Measurements from ENCODE around the gene MRPL46. TPM values are rescaled to one million over a fixed set of nuclear protein-coding genes. Genes with fewer than 3 reads are reported as not detected.
A peak's percentile ranks its signal among the peaks of the same experiment; 100 is the strongest.

MRPL46 gene
- total RNA-seq (2014; rRNA removed; shearing (Covaris generic)), result 29.9 and 38.4 TPM in 2 replicates

DNA sequence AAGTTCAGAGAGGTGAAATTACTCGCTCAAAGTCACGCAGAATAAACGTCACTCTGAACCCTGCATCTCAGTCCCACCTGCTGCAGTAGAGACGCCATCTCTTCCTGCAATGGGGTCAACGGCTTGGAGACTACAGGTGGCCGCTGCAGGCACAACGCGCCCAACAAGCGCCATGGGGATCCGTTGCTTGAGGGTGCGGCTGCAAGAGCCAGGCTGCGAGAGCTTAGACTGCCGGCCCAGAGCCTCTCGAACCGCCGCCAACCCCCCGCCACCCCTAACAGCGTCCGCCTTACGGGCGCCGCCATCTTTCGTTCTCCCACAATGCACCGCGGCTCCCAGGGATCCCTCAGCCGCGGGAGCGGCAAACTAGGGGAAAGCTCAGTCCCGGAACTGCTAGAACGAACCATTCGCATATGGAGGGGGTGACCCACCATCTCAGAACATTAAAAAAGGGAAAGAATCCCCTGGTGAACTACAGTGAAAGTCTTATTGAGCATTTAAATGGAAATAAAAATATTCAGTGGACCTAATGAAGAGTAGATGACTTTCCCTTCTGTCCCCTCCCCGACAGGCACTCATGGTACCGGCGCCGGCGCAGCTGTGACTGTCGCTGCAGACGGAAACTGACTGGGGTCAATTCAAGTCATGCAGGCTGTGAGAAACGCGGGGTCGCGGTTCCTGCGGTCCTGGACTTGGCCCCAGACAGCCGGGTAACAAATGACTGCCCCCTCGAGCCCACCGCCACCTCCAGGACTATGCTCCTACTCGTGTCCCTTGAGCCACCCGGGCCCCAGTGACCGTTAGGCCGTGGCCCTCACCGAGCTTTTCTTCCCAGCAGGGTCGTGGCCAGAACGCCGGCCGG lies at the start of gene MRPL46, which contains the start of gene MRPS11:
TSS of gene MRPL46 (minus strand) at position 316 of the 862 bp plus-strand sequence. CDS start at position 305, 11 bp downstream.
TSS of gene MRPS11 (plus strand) at position 636 of the 862 bp plus-strand sequence. CDS start at position 646, 10 bp downstream.
- peak; percentile 78 for DNase-seq (ENCODE audit: low spot score)

DNA sequence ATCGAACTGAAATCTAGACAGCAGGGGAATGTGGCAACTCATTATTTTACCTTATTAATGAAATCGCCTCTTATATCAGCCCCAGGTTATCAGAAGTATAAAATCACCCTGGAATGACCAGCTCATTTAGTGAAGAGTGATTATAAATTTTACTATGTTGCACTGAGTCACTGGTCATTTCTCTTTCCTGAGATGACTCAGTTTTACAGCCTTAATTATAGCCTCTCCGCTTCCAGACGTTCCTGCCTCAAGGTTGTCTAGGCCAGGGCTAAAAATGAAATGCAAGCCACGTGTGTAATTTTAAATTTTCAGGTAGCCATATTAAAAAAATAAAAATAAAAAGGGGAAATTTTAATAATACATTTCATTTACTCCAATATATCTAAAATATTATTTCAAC lies 46.0 kb upstream of the MRPL46 start:
- DNase-seq (ENCODE audit: low spot score), result peak; percentile 81

DNA sequence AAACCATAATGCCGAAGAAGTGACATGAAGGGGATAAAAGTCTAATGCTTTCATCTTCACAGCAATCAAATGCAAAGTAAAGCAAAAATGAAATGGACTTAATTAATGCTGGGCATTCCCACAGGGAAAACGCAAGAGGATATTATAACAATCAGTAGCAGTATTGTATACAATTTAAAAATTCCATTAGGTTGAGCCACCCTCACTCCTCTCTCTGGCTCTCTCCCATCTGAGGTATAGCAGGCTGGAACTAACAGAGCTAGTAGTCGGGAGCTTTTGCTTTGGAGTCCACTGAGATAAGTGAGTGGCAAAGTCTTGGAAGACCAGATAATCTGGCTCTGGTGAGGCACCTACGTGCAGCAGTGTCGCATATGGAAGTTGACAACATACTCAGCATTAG lies 45.4 kb upstream of the MRPL46 start:
- peak; percentile 41 for DNase-seq (ENCODE audit: low spot score)

DNA sequence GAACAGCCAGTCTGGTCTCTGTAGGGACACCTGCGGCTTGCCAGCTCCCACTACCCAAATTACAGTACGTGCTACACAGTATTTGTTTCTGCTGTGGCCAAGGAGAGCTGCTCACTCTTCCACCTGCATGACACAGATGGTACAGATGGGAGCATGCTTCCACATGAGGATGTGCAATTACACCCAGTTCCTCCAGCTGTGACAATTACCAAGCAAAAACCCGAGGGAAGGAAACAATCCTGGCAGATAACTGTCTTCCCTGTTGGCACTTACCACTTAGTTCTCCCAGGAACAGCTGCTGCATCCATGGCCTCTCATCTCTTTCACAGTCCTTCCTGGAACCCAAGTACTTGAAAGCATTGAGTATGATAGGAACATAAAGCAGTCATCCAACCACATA lies 44.9 kb upstream of the MRPL46 start:
- no peak for DNase-seq (ENCODE audit: low spot score)

DNA sequence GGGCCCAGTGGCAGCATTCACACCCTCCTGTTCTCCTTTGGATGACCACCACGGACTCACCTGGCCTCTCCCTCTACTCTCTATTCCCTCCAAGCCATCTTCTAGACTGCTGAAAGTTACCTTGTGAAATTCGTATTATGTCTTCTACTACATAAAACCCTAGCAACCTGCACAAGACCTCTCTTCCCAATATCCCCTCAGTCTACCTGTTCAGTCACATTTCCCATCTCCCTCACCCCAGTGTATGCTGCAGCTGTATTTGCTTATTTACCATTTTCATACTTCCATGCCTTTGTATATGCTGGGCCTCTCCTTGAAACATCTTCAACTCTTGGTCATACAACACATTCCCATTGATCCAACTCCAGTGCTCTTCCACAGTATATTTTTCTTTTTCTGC lies 44.0 kb upstream of the MRPL46 start:
- no peak for DNase-seq (ENCODE audit: low spot score)

DNA sequence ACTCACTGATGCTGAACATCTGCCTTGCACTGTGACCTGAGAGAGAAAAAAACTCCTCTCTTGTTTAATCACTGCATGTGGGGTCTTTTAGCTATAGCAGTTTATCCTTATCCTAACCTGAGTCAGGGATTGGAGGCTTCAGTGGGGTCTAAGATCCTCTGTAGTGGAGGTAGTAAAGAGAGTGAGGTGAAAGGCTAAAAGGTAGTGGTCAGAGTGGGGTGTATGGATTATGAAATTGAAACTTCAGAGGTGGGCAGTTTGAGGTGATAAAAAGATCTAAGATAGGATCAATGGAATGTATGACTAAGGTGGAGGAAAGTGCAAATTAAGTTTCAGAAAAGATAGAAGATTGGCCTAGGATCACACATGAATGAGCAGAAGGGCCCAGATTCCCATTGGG lies 42.8 kb upstream of the MRPL46 start:
- DNase-seq (ENCODE audit: low spot score), result no peak

DNA sequence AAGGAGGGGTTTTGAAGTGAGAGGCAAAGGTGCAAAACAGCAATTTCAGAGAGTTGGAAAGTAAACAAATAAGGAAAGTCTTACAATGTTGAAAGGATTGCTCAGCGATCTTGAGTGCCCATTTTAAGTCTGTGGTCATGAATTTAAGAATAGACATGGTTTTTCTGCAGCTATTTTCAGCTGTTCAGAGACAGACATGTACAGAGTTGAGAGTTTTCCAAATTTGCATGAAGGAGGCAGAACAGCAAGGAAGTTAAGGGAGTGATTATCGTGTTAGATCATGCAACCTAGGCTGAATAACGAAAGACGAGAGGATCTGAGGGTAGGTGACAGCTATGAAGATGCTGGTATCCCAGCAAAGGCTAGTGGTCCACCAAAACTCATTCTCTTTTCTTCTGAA lies 42.1 kb upstream of the MRPL46 start:
- no peak for DNase-seq (ENCODE audit: low spot score)

DNA sequence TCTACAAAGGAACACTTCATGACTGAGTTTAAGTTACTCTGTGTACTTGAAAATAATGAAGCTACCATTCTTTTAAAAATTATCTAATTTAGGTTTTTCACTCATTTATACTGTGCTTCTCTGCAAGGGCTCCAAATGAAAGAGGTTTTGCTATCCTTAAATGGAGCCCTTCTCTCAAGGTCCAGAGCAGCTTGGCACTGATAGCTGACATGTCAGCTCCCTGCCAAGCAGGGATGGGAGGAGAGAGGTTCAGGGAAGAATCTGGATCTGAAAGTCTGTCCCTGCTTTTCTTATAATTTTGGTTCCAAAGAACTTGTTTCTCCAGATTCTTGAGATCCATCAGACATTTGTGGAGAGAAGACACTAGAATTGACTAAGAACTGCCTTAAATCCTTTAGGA lies 39.4 kb upstream of the MRPL46 start:
- no peak for DNase-seq (ENCODE audit: low spot score)

DNA sequence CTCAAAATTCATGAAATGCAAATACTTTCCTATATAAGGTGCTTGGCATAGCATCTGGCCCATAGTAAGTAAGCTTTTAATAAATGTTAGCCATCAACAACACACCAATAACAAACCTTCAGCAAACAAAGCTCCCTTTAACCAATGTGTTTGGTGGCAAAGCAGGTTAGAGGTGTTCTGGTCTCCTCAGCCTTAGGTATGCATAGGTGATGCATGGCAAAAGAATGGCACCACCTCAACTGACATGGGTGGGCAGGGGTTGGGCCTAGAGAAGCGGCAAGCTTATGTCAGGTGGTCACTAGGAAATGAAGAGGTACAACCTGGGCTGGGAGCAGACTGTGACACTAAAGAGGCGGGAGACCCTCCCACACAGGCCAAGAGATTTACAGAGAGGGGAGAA lies 38.5 kb upstream of the MRPL46 start:
- no peak for DNase-seq (ENCODE audit: low spot score)

DNA sequence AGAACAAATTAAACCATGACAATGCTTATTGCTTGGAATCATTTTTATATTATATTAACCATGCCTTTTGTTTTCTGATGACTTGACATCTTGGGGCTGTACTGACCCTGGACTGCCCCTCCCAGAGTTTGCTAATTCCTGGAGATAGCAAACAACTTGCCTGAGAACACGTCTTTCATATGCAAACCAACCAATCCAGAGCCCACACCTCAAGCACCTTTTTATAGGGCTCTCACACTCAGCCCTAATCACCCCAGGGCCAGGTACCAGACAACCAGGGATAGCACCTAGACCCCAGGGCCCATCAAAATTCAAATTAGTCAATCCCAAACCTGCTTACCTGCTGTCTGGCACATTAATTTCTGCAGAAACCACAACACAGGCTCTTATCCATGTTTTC lies 37.3 kb upstream of the MRPL46 start:
- no peak for DNase-seq (ENCODE audit: low spot score)

DNA sequence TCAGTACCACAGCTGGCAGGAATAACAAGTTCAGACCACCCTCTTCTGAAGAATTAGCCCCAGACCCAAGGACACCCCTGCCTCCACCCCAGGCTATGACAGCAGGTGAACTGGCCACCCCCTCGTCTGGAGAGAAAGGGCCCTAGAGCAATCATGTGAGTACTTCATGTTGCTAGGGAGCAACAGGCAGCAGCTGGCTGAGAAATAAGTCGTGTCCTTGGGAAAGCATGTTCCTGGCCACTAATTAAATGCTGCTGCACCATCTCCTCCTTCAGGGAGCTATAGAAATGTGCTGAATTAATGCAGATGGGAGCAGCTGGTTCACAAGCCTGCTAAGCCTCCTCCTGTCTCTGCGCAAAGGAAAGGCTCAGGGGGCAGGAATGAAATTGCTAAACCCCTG lies 31.8 kb upstream of the MRPL46 start:
- no peak for DNase-seq (ENCODE audit: low spot score)

DNA sequence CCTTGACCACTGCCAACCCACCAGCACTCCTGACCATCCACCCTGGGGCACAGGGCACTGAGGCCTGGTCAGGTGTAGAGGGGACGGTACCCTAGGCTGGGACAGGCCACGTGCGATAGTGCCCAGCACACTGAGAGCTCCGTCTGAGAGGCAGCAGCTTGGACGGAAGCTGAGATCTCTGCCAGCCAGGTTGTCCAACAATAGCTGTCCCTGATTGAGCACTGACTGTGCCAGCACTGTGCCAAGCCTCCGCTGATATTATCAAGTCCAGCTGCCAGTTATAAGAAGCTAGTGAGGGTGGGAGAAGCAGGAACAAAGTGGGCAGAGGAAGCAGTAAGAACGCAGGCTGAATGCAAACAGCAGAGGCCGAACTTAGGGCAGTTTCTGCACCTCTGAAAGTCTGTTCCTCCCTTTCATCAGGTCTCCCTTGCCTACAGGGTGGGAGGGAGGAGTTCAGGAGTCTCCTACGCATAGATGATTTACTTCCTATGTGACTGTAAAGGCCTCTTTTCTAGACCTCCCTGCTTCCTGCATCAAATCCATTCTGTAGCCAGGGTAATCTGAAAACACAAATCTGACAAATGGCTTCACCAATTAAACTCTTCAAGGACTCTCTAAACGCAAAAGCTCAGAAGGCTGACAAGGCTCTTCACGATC lies 30.0 kb upstream of the MRPL46 start:
- no peak for DNase-seq (ENCODE audit: low spot score)

DNA sequence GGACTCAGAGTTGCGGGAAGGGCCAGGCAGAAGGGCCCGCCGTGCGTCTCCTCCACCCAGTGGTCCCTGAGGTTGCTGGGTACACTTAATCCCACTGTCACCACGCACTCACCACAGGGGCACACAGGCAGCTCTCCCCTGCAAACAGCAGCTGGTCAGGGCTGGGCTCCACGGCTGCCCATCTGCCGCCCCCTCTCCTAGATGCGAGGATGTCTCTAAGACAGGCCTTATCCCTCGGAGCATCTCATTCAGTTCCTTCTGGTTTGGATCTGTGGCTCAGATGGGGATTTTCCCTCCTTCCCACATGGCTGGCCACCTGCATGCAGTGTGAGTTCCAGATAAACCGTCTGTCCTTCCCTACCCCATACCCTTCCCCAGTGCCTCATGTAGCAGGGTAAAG lies 26.7 kb upstream of the MRPL46 start:
- no peak for DNase-seq (ENCODE audit: low spot score)

DNA sequence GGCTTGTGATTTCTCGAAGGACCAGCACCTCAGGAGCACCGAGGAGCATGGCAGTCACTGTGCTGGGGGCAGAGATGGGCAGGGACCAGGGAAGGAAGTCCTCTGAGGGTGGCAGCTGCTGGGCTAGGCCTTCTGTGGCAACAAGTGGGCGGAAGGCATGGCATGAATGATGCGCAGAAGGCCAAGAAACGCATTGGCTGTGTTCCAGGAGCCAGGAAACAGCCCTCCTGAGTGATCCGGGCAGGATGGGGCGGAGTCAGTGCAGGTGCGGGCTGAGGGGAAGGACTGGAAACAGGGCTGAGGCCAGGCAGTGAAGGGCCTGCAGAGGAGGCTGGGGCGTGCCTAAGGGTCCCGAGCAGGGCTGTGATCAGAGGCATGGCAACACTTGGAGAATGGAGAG lies 24.0 kb upstream of the MRPL46 start:
- DNase-seq (ENCODE audit: low spot score), result no peak

DNA sequence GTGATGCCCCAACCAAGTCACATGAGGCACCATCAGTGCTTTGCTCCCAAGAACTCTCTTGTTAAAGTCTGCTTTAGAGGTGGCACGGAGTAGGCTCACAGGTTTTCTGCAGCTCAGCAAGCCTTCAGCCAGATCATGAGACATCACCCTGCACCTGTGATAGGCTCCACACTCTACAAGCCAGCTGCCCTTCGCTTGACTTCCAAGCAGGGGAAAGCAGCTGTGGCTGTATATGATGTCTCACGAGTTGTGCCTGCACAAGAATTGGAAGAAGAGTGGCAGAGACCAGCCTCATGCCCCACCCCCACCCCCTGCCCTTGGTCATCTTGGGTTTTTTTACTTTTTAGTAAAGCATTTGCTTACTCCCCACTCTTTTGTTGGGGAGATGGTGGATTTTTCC lies 22.8 kb upstream of the MRPL46 start:
- DNase-seq (ENCODE audit: low spot score), result no peak

DNA sequence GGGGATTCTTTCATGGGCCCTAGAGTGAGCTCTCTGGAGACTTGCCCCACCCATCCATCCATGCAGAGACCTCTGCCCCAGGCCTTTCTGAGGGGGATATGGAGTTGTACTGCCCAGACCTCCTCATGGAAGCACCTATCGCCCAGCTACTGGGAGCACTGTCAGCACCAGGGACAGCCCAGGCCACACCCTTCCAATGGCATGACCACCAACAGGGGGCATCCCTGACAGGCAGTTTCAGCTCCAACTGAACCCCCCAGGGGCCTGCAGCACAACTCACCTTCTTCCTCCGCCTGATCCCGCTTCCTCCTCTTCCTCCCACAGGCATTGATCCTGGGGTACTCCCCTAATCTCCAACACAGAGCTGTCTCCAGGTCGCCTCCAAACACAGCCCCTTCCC lies 22.1 kb upstream of the MRPL46 start:
- no peak for DNase-seq (ENCODE audit: low spot score)

DNA sequence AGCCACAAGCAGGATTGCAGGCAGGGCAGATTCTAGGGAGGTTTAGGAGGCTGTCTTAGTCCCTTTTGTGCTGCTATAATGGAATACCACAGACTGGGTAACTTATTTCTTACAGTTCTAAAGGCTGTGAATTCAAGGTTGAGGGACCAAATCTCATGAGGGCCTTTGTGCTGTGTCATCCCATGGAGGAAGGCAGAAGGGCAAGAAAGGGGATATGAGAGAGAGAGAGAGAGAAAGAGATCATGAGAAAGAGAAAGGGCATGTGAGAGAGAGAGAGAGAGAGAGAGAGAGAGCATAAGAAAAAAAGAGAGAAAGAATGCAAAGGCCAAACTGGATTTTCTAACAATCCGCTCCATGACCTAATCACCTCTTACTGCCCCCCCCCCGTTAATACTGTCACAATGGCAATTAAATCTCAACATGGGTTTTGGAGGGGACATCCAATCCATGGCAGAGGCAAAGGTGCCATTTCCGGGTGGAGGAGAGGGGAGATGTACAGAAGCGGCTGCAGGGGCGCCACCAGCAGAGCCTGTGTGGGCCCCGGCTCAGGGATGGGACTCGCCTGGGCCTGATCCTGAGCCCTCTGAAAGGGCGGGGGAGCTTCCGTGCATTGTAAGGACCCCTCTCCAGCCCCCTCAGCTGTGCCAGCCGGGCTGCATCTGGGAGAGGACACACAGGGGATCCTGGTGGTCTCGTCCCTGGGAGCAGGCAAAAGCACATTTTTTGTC lies 20.8 kb upstream of the MRPL46 start:
- no peak for DNase-seq (ENCODE audit: low spot score)

DNA sequence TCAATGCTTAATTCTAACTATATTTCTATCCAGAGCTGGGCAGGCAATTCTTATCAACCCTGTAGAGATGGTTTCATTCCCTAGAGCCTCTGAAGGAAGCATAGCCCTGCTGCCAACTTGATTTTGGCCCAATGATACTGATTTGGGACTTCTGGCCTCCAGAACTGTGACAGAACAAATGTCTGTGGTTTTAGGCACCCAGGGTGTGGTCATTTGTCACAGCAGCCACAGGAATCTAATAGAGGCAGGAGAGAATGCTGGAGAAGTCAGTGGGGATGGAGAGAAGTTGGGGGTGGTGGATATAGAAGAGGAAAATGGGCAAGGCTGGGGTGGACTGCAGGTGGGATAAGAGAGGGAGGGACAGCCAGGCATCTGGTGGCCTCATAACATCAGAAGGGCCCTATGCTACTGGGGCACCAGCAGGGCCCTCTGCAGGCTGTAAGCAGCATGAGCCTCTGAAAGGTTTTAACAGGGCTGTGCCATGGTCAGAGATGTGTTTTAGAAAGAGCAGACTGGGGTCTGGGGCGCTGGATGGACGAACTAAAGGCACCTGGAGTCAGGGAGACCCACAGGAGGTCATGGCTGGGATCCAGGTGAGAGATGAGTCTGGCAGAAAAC lies 20.1 kb upstream of the MRPL46 start:
- no peak for DNase-seq (ENCODE audit: low spot score)

DNA sequence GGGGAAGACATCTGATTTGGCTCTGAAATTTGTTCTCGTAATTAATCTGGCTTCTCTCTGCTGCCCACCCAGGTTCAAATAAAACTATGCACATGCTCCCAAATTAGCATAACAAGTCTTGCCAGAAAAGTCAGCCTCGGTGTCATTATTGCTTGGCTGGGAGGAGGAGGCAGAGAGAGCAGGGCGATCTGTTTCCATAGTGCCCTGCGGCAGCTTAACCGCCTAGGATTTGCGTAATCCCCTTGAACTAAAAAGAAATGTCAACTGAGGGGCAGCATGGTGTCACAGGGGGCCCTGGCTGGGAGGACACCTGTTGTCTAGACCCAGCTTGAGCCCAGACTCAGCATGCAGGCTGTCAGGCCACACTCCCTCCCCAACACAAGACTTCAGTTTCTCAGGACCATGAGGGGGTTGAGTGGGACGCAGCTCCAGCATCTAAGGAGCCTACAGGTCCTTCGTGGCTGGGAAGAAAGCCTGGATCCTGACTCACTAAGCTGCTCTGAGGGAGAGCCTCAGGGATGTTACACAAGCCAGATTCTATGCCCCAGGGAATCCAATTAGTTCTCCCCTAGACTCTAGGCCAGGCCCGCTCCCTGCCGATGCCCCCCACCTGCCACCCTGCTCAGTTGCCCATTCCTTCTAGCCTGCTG lies 17.6 kb upstream of the MRPL46 start:
- DNase-seq (ENCODE audit: low spot score), result no peak

DNA sequence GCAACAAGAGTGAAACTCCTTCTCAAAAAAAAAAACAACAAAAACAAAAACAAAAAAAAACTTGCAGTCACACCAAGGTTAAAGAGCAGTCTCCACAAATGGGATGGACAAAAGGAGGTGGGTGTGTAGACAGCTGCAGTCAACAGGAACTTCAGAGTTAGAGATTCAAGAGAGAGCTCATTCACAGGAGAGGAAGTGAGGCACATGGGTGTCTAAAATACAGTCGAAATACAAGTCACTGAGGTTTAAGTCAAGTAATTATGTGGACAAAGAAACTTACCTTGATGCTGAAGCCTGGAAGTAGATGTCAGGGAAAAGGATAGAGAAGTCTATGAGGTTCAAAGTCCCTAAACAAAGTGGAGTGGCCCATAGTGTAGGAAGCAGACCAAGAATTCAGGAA lies 15.1 kb upstream of the MRPL46 start:
- no peak for DNase-seq (ENCODE audit: low spot score)

DNA sequence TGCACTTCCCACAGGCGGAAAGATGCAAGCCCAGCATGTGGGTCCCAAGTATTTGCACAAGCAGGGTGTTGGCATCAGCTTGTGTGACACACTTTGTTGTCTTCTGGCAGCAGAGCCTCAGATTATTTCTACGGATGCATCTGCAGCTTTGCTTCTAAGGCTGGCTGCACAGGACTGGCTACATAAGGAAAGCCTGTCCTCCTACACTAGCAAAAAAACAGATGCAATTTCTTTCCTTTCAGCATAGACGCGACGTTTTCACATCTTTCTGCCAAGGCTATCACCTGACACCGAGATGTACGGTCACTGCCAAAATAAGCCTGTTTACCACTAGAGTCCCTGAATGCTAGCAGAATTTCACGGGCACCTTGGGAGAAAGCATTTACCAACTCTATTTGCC lies 13.8 kb upstream of the MRPL46 start:
- DNase-seq (ENCODE audit: low spot score), result no peak

DNA sequence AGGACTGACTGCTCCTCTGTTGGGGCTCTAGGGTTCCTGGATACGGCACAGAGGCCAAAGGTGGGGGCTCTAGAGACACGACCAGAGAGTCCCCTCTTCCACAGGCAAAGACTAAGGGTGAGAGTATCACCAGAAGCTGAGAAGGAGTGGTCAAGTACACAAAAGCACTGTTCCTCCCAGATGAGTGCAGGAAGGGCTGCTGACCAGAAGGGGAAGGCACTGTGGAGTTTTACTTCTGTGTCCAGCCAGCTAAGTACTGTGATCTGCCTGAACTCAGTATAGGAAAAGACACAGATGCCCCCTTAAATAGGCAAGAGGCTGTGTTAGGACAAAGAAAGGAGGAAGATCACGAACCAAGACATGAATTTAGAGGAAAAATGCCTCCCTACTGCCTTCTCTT lies 12.0 kb upstream of the MRPL46 start:
- DNase-seq (ENCODE audit: low spot score), result no peak

Measured in A172 (cell line).